Vagina (tissue), 2 donors: Measurements from ENCODE around the gene SLC13A3.

Experiments used
- POLR2A ChIP-seq, 2 donors: fragments of 450-650 bp; IDR thresholded peaks; one replicate each; pipeline ENCODE4 v1.6.1; 2017; ENCODE audit warnings: antibody characterized with exemption in 2 of 2, mild to moderate bottlenecking in 2 of 2, moderate library complexity in 2 of 2
- TF ChIP-seq, protein P1 (sequence below), 3 experiments: fragments of 450-650 bp in 2 of 3; fragments of 200-600 bp in 1 of 3; sonication (generic) in 1 of 3; IDR thresholded peaks; one replicate each; pipeline ENCODE4 v1.5.1; 2017 to 2019; ENCODE audit warnings: antibody characterized with exemption in 3 of 3, mild to moderate bottlenecking in 2 of 3, moderate library complexity in 2 of 3

DNA sequence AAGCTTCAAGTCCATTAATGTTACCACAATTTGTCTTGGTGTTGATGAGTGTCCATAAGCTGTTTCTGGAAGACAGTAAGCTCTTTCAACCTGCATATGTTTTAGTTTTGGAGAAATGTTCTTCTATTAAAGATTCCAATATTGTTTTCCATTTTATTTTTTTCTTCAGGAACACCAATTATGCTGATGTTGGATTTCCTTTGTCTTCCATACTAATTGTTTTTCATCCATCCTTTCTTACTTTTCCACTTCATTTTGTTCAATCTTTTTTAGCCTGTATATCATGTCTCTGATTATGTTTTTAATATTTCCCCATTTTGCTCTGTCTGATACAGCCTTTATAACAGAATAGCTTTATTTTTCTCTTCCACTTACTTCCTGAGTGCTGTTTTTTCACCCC lies 21.9 kb downstream of the SLC13A3 start:
- TF ChIP-seq, protein P1, sequence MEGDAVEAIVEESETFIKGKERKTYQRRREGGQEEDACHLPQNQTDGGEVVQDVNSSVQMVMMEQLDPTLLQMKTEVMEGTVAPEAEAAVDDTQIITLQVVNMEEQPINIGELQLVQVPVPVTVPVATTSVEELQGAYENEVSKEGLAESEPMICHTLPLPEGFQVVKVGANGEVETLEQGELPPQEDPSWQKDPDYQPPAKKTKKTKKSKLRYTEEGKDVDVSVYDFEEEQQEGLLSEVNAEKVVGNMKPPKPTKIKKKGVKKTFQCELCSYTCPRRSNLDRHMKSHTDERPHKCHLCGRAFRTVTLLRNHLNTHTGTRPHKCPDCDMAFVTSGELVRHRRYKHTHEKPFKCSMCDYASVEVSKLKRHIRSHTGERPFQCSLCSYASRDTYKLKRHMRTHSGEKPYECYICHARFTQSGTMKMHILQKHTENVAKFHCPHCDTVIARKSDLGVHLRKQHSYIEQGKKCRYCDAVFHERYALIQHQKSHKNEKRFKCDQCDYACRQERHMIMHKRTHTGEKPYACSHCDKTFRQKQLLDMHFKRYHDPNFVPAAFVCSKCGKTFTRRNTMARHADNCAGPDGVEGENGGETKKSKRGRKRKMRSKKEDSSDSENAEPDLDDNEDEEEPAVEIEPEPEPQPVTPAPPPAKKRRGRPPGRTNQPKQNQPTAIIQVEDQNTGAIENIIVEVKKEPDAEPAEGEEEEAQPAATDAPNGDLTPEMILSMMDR (IDR thresholded peaks at IDR 0.05): no peak
- no peak for TF ChIP-seq POLR2A (IDR thresholded peaks at IDR 0.05)
